ENCODE measurements around the gene CYP2W1. TPM values are rescaled to one million over a fixed set of nuclear protein-coding genes. Genes with fewer than 3 reads are reported as not detected.

The CYP2W1 gene
- total RNA-seq, 1 experiment from 2014 or later, result not detected

GRCh38 chr7:1012004-1012715 lies 29.2 kb downstream of the CYP2W1 start:
- Histone ChIP-seq H4K20me1 (ENCODE audit: insufficient read depth) (no peaks in the 10 kb centered on the region), H3K4me2 (ENCODE audit: low read length) (no peak overlapping the region), H3K27me3 (ENCODE audit: insufficient read depth, low read length) (no peaks in the 10 kb centered on the region), H3K4me3 (replicated peaks in 1 of 2; ENCODE audit: low read depth in 1 of 2, low read length in 2 of 2) (no peak overlapping the region), H3K9ac (ENCODE audit: low read length) (no peak overlapping the region), H3K79me2 (ENCODE audit: insufficient read depth, low read length) (0 out of 2 replicates have a peak, but pooled peaks cover 5% of the 10 kb centered on the region), H3K9me2 (ENCODE audit: insufficient read depth) (no peaks in the 10 kb centered on the region), H3K9me3 (ENCODE audit: control insufficient read depth in 1 of 2, insufficient read depth in 1 of 2, low read depth in 1 of 2, low read length in 2 of 2) (no peaks in the 10 kb centered on the region), H3K36me3 (ENCODE audit: control insufficient read depth in 1 of 2, insufficient read depth in 2 of 2, low read length in 2 of 2) (no peaks in the 10 kb centered on the region), H2AFZ (ENCODE audit: low read depth, low read length, poor library complexity, severe bottlenecking) (no peak overlapping the region), H3K27ac (ENCODE audit: low read depth, low read length) (no peak overlapping the region), H3K4me1 (ENCODE audit: control insufficient read depth in 1 of 2, insufficient read depth in 2 of 2, low read length in 2 of 2) (no peaks in the 10 kb centered on the region)
- DNase-seq (ENCODE audit: low read depth, low spot score) (no peak), ATAC-seq (no peak)
- no TSS peak for BruUV-seq (replicated peaks)
- RAD21 ChIA-PET (ENCODE audit: low non-redundant PET in 1 of 2, low total read pairs in 2 of 2, uncharacterized antibody in 2 of 2, unreplicated experiment in 2 of 2), result no interaction called here
- POLR2A ChIA-PET, result no interaction called here
- CTCF ChIA-PET, result no interaction called here
- intact Hi-C loops (cut with micrococcal nuclease), result no loop called here
- TF ChIP-seq CEBPB (IDR thresholded peaks at IDR 0.05; ENCODE audit: low read depth), result no peak
- TF ChIP-seq, protein P1, sequence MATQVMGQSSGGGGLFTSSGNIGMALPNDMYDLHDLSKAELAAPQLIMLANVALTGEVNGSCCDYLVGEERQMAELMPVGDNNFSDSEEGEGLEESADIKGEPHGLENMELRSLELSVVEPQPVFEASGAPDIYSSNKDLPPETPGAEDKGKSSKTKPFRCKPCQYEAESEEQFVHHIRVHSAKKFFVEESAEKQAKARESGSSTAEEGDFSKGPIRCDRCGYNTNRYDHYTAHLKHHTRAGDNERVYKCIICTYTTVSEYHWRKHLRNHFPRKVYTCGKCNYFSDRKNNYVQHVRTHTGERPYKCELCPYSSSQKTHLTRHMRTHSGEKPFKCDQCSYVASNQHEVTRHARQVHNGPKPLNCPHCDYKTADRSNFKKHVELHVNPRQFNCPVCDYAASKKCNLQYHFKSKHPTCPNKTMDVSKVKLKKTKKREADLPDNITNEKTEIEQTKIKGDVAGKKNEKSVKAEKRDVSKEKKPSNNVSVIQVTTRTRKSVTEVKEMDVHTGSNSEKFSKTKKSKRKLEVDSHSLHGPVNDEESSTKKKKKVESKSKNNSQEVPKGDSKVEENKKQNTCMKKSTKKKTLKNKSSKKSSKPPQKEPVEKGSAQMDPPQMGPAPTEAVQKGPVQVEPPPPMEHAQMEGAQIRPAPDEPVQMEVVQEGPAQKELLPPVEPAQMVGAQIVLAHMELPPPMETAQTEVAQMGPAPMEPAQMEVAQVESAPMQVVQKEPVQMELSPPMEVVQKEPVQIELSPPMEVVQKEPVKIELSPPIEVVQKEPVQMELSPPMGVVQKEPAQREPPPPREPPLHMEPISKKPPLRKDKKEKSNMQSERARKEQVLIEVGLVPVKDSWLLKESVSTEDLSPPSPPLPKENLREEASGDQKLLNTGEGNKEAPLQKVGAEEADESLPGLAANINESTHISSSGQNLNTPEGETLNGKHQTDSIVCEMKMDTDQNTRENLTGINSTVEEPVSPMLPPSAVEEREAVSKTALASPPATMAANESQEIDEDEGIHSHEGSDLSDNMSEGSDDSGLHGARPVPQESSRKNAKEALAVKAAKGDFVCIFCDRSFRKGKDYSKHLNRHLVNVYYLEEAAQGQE (IDR thresholded peaks at IDR 0.05; ENCODE audit: low read depth), result no peak
- TF ChIP-seq ELF1 (IDR thresholded peaks at IDR 0.05; ENCODE audit: borderline replicate concordance, low read depth), result no peak
- TF ChIP-seq ZFX (IDR thresholded peaks at IDR 0.05), result no peak
- TF ChIP-seq ZNF274 (IDR thresholded peaks at IDR 0.05; ENCODE audit: low read depth, low read length), result no peak
- no peak for TF ChIP-seq SRF (IDR thresholded peaks at IDR 0.05; ENCODE audit: low read depth)
- TF ChIP-seq MAX (IDR thresholded peaks at IDR 0.05), result no peak
- TF ChIP-seq POLR2A (IDR thresholded peaks at IDR 0.05; ENCODE audit: borderline replicate concordance, extremely low read depth, insufficient read depth, insufficient read length), result no peak
- TF ChIP-seq CTCF (IDR thresholded peaks at IDR 0.05 in 2 of 3, conservative IDR thresholded peaks at IDR 0.05 in 1 of 3; ENCODE audit: borderline replicate concordance in 1 of 3, insufficient read depth in 1 of 3, low read depth in 2 of 3, low read length in 2 of 3), result no peak
- no peak for TF ChIP-seq POLR2AphosphoS5 (IDR thresholded peaks at IDR 0.05; ENCODE audit: low read depth, low read length)
- TF ChIP-seq EZH2phosphoT487 (IDR thresholded peaks at IDR 0.05; ENCODE audit: borderline replicate concordance), result no peak
- TF ChIP-seq EGR1 (IDR thresholded peaks at IDR 0.05; ENCODE audit: low read depth), result no peak
- no peak for TF ChIP-seq TCF7L2 (IDR thresholded peaks at IDR 0.05; ENCODE audit: borderline replicate concordance, extremely low read depth, insufficient read depth, insufficient read length)
